ENCODE data around the gene BPGM.

DNA sequence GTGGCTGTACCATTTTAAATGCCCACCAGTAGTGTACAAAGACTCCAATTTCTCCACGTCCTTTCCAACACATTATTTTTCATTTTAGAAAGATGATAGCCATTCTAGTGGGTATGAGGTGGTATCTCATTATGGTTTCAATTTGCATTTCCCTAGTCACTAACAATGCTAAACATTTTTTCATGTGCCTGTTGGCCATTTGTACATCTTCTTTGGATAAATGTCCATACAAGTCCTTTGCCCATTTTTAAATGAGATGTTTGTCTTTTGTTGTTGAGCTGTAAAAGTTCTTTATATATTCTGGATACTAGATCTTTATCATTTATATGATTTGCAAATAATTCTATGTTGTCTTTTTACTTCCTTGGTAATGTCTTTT lies 18.9 kb upstream of the BPGM start:
- TF ChIP-seq EZH2 (IDR thresholded peaks at IDR 0.05): no peak
- TF ChIP-seq POLR2AphosphoS5 (IDR thresholded peaks at IDR 0.05; ENCODE audit: borderline replicate concordance, low read depth, low read length): no peak
